MM.1S (cell line): ENCODE data around the gene CLASP1.

Source experiments
- CTCF ChIP-seq: fragments of 300-600 bp; sonication (generic); IDR thresholded peaks from 2 replicates; pipeline ENCODE4 v1.5.1; 2016; ENCODE audit warnings: antibody characterized with exemption, low read length, mixed read lengths
- EZH2 ChIP-seq: fragments of 300-600 bp; sonication (generic); optimal IDR thresholded peaks from 2 replicates; pipeline ENCODE3; 2017; ENCODE audit warnings: low read depth, mild to moderate bottlenecking, antibody characterized with exemption, low read length, mixed read lengths
- EZH2phosphoT487 ChIP-seq: fragments of 300-600 bp; sonication (generic); IDR thresholded peaks from 2 replicates; pipeline ENCODE4 v1.6.1; 2018; ENCODE audit warnings: antibody characterized with exemption, low read length

- no peak for TF ChIP-seq CTCF
- no peak for TF ChIP-seq EZH2
- no peak for TF ChIP-seq EZH2phosphoT487
These were observed 345.6 kb downstream of the CLASP1 start for GRCh38 chr2:121303531-121304263.
